H1 (cell line): ENCODE measurements around the gene PNPLA1.

Source experiments
- E2F6 ChIP-seq: IDR thresholded peaks from 2 replicates; pipeline ENCODE4 v1.6.1; 2012; ENCODE audit warnings: inconsistent platforms
- POLR2AphosphoS5 ChIP-seq: IDR thresholded peaks from 2 replicates; pipeline ENCODE4 v1.6.1; 2011; ENCODE audit warnings: low read depth, low read length
- TF ChIP-seq, protein P1 (sequence below), 3 experiments: IDR thresholded peaks; 1 replicate in 2 of 3; 2 replicates in 1 of 3; pipeline versions ENCODE4 v1.5.1 to v1.6.1; 2011; ENCODE audit warnings: low read length in 3 of 3, mild to moderate bottlenecking in 3 of 3, inconsistent platforms in 2 of 3, low read depth in 1 of 3, moderate library complexity in 1 of 3; ENCODE audit not compliant: insufficient read depth in 1 of 3; ENCODE audit errors: control extremely low read depth in 1 of 3

- TF ChIP-seq E2F6 (no peak), POLR2AphosphoS5 (no peak)
- TF ChIP-seq, protein P1, sequence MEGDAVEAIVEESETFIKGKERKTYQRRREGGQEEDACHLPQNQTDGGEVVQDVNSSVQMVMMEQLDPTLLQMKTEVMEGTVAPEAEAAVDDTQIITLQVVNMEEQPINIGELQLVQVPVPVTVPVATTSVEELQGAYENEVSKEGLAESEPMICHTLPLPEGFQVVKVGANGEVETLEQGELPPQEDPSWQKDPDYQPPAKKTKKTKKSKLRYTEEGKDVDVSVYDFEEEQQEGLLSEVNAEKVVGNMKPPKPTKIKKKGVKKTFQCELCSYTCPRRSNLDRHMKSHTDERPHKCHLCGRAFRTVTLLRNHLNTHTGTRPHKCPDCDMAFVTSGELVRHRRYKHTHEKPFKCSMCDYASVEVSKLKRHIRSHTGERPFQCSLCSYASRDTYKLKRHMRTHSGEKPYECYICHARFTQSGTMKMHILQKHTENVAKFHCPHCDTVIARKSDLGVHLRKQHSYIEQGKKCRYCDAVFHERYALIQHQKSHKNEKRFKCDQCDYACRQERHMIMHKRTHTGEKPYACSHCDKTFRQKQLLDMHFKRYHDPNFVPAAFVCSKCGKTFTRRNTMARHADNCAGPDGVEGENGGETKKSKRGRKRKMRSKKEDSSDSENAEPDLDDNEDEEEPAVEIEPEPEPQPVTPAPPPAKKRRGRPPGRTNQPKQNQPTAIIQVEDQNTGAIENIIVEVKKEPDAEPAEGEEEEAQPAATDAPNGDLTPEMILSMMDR (IDR thresholded peaks at IDR 0.05; ENCODE audit: control extremely low read depth in 1 of 3, insufficient read depth in 1 of 3, low read depth in 1 of 3, low read length in 3 of 3): no peak
Observed at GRCh38 chr6:36327919-36328236, 58.0 kb downstream of the PNPLA1 start.
